Suprapubic skin (tissue), 3 donors: ENCODE results near the gene PHF12.

Experiments
- EP300 ChIP-seq: sonication (generic); formaldehyde crosslinking; IDR thresholded peaks from one replicate; pipeline ENCODE4 v1.6.1; 2017; ENCODE audit warnings: antibody characterized with exemption
- POLR2A ChIP-seq, 2 donors: fragments of 450-650 bp; IDR thresholded peaks; one replicate each; pipeline ENCODE4 v1.6.1; 2017; ENCODE audit warnings: antibody characterized with exemption in 2 of 2, mild to moderate bottlenecking in 2 of 2, moderate library complexity in 2 of 2
- TF ChIP-seq, protein P1 (sequence below), 2 donors: fragments of 200-600 bp in 1 of 2; fragments of 450-650 bp in 1 of 2; sonication (generic) in 1 of 2; IDR thresholded peaks; one replicate each; pipeline ENCODE4 v1.5.1; 2016 to 2019; ENCODE audit warnings: antibody characterized with exemption in 2 of 2, mild to moderate bottlenecking in 1 of 2, moderate library complexity in 1 of 2

- TF ChIP-seq POLR2A (IDR thresholded peaks at IDR 0.05) (no peak), EP300 (no peak)
- TF ChIP-seq, protein P1, sequence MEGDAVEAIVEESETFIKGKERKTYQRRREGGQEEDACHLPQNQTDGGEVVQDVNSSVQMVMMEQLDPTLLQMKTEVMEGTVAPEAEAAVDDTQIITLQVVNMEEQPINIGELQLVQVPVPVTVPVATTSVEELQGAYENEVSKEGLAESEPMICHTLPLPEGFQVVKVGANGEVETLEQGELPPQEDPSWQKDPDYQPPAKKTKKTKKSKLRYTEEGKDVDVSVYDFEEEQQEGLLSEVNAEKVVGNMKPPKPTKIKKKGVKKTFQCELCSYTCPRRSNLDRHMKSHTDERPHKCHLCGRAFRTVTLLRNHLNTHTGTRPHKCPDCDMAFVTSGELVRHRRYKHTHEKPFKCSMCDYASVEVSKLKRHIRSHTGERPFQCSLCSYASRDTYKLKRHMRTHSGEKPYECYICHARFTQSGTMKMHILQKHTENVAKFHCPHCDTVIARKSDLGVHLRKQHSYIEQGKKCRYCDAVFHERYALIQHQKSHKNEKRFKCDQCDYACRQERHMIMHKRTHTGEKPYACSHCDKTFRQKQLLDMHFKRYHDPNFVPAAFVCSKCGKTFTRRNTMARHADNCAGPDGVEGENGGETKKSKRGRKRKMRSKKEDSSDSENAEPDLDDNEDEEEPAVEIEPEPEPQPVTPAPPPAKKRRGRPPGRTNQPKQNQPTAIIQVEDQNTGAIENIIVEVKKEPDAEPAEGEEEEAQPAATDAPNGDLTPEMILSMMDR (IDR thresholded peaks at IDR 0.05): no peak
Measured at GRCh38 chr17:28857905-28858800, 93.2 kb downstream of the PHF12 start.
